HK-2 (cell line): ENCODE measurements around the gene TRPT1.

Experiments
- DNase-seq: peaks from one replicate; pipeline ENCODE4 v3.0.0-alpha.2; 2018; ENCODE audit not compliant: unreplicated experiment

TRPT1 gene

DNA sequence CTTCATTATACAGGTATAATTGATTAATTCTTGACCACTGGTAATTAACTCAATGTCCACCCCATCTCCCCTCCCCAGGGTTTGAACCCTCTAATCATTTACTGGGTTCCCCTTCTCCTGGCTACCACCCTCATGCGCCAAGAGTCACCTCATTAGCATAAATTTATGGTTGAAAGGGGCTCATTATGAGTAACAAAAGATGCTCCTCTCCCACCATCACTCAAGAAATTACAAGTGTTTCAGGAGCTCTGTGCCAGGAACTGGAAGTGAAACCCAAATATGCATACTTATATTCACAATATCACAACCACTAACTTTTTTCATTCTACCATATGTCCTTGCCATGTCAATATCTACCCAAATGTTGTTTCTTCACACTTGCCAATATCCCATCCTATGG, 47.8 kb downstream of the TRPT1 start:
- no peak for DNase-seq

- DNase-seq: no peak
These were observed 49.2 kb downstream of the TRPT1 start for GRCh38 chr11:64176751-64177150.
